ENCODE data around the gene CAMK2D. TPM values are rescaled to one million over a fixed set of nuclear protein-coding genes. Genes with fewer than 3 reads are reported as not detected.

Gene CAMK2D
- total and polyA plus RNA-seq, 2 experiments from 2014 or later, result 4.9 to 14.6 TPM

- Histone ChIP-seq H3K4me3 (no peak overlapping the region), H3F3A (replicated peaks; ENCODE audit: low read depth) (no peaks in the 10 kb centered on the region), H3K79me2 (replicated peaks; ENCODE audit: insufficient read depth) (no peaks in the 10 kb centered on the region), H2AFZ (no peak overlapping the region), H3K9me2 (ENCODE audit: insufficient read depth) (no peaks in the 10 kb centered on the region), H3K27me3 (ENCODE audit: insufficient read depth) (no peaks in the 10 kb centered on the region), H3K4me1 (ENCODE audit: insufficient read depth) (peaks cover 9% of the 10 kb centered on the region; the same call in 1 of the 2 replicates), H3K36me3 (ENCODE audit: insufficient read depth) (no peaks in the 10 kb centered on the region), H3K27ac (ENCODE audit: low read depth) (no peak overlapping the region; the same call in 1 of the 2 replicates), H3K4me2 (no peak overlapping the region), H4K20me1 (replicated peaks; ENCODE audit: insufficient read depth) (no peaks in the 10 kb centered on the region)
- Mint-ChIP-seq H3K4me1 (peaks cover 17% of the 10 kb centered on the region), H3K27me3 (ENCODE audit: insufficient read depth, low read depth, poor library complexity) (no peaks in the 10 kb centered on the region), H3K9me3 (no peaks in the 10 kb centered on the region), H3K36me3 (ENCODE audit: low read depth) (no peaks in the 10 kb centered on the region), H3K4me3 (no peak overlapping the region), H3K27ac (peak overlapping the region; percentile 64)
- TF ChIP-seq ZNF462 (CRISPR knock-in tag; IDR thresholded peaks at IDR 0.05) (no peak), CREB1 (CRISPR knock-in tag; IDR thresholded peaks at IDR 0.05; ENCODE audit: low read depth) (no peak), POLR2AphosphoS5 (IDR thresholded peaks at IDR 0.05; ENCODE audit: low read depth) (no peak), EZH2phosphoT487 (IDR thresholded peaks at IDR 0.05; ENCODE audit: unreplicated experiment) (no peak), STAT1 (IDR thresholded peaks at IDR 0.05; ENCODE audit: unreplicated experiment) (no peak), CTCF (conservative IDR thresholded peaks at IDR 0.05; ENCODE audit: low read depth in 2 of 2) (no peak), EZH2 (IDR thresholded peaks at IDR 0.05; ENCODE audit: low read depth, unreplicated experiment) (no peak), NANOG (IDR thresholded peaks at IDR 0.05; ENCODE audit: borderline replicate concordance) (no peak), REST (IDR thresholded peaks at IDR 0.05; ENCODE audit: unreplicated experiment) (no peak), ZNF114 (CRISPR knock-in tag; IDR thresholded peaks at IDR 0.05) (no peak), ZNF331 (CRISPR knock-in tag; IDR thresholded peaks at IDR 0.05; ENCODE audit: low read depth) (no peak), ETS1 (IDR thresholded peaks at IDR 0.05) (no peak), JUNB (IDR thresholded peaks at IDR 0.05; ENCODE audit: unreplicated experiment) (no peak)
- no peak for DNase-seq (ENCODE audit: low spot score)
- no peak for ATAC-seq
Measured at GRCh38 chr4:113560579-113560978, 201.0 kb downstream of the CAMK2D start.
